ENCODE measurements around the gene SYT8. TPM values are rescaled to one million over a fixed set of nuclear protein-coding genes. Genes with fewer than 3 reads are reported as not detected.

SYT8 gene
- total RNA-seq, 3 donors from 2014 or later (not counting 1 experiment from before 2014, with no cell fraction given) = not detected

DNA sequence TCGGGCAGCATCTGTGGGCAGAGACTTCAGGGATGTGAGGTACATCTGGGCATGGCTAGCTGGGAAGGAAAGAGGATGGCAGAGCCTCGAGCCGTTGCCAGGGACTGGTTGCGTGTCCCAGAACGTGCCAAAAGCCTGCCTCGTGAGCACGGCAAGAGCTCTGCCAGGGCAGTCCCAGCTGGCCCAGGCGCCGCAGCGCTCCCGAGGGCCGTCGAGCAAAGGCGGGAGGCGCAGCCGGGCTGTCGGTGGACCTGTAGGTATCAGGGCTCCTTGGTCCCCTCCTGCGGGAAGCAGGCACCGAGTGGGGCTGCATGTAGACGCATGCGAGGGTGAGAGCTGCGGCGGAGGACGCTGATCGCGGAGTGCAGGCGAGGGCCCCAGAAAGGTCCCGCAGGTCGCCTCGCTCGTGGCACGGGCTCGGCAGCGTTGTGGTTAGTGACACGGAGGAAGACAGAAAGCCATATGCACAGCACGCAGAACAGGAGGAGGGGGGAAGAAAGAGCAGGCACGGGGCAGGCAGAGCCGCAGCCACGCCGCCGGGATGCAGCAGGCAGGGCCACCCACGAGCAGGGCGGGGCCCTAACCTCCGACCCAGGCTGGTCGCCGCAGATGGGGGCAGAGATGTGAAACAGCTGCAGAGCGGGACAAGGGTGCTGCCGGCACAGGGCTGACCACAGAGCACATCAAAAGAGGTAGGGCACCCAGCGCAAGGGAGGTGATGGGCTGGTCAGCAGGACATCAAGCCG is 36.1 kb downstream of the SYT8 start:
- intact Hi-C loops (cut with micrococcal nuclease) = loop anchor here (2.0 kb wide), 1 partner anchor 18 kb away; the partner anchor contains the start of gene LSP1
- peaks cover 10% of the 10 kb centered on the region for H3K36me3 ChIP-seq (ENCODE audit: control insufficient read depth, insufficient read depth, low read length)
- Mint-ChIP-seq H3K4me1 (peaks cover 48 to 71% of the 10 kb centered on the region in 2 donors), H3K9me3 (no peaks in the 10 kb centered on the region), H3K36me3 (no peaks in the 10 kb centered on the region), H3K27ac (peak overlapping the region; percentile 82 to 88), H3K27me3 (ENCODE audit: low read depth in 2 of 2) (no peaks in the 10 kb centered on the region), H3K4me3 (peak overlapping the region; percentile 93)
- H3K4me1 ChIP-seq (ENCODE audit: control insufficient read depth, insufficient read depth, low read length) = peaks cover 94% of the 10 kb centered on the region
- no peaks in the 10 kb centered on the region for H3K9me3 ChIP-seq (ENCODE audit: control insufficient read depth, insufficient read depth, low read length)
- peak overlapping the region; percentile 48 for H3K27ac ChIP-seq (ENCODE audit: low read length)
- 44% methylated on average over 50 of the region's 50 CpGs for WGBS (ENCODE audit: insufficient coverage)
- TF ChIP-seq, protein P1, sequence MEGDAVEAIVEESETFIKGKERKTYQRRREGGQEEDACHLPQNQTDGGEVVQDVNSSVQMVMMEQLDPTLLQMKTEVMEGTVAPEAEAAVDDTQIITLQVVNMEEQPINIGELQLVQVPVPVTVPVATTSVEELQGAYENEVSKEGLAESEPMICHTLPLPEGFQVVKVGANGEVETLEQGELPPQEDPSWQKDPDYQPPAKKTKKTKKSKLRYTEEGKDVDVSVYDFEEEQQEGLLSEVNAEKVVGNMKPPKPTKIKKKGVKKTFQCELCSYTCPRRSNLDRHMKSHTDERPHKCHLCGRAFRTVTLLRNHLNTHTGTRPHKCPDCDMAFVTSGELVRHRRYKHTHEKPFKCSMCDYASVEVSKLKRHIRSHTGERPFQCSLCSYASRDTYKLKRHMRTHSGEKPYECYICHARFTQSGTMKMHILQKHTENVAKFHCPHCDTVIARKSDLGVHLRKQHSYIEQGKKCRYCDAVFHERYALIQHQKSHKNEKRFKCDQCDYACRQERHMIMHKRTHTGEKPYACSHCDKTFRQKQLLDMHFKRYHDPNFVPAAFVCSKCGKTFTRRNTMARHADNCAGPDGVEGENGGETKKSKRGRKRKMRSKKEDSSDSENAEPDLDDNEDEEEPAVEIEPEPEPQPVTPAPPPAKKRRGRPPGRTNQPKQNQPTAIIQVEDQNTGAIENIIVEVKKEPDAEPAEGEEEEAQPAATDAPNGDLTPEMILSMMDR (IDR thresholded peaks at IDR 0.05) = no peak
- H3K4me3 ChIP-seq (ENCODE audit: low read length) = peak overlapping the region; percentile 13
- no peaks in the 10 kb centered on the region for H3K27me3 ChIP-seq (ENCODE audit: control insufficient read depth, insufficient read depth, low read length)
- DNase-seq (peak in 1 of 2 donors; percentile 80), ATAC-seq (peak; percentile 68 to 76 (median 74))

DNA sequence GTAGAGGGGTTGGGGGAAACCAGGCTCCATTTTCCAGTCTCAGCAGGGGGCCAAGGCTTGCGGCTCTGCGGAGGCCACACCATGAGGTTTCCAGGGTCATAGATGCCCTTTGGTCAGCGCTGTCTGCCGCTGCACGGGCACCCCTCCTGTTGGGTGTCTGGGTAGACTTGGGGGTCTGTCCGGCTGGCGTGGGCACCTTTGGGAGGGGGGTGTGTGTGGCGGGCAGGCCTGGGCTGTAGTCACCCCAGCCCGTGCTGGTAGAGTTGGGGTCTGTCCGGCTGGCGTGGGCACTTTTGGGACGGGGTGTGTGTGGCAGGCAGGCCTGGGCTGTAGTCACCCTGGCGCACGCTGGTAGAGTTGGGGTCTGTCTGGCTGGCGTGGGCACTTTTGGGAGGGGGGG is 36.7 kb downstream of the SYT8 start:
- WGBS (ENCODE audit: insufficient coverage) = 90% methylated on average over 15 of the region's 15 CpGs
- Mint-ChIP-seq H3K9me3 (no peaks in the 10 kb centered on the region), H3K4me1 (peaks cover 48 to 77% of the 10 kb centered on the region in 2 donors), H3K4me3 (peak overlapping the region; percentile 93), H3K27me3 (ENCODE audit: low read depth in 2 of 2) (no peaks in the 10 kb centered on the region), H3K36me3 (no peaks in the 10 kb centered on the region), H3K27ac (peak overlapping the region; percentile 82 to 88)
- Histone ChIP-seq H3K9me3 (ENCODE audit: control insufficient read depth, insufficient read depth, low read length) (no peaks in the 10 kb centered on the region), H3K36me3 (ENCODE audit: control insufficient read depth, insufficient read depth, low read length) (peaks cover 12% of the 10 kb centered on the region), H3K27ac (ENCODE audit: low read length) (peak overlapping the region; percentile 48), H3K4me3 (ENCODE audit: low read length) (no peak overlapping the region), H3K4me1 (ENCODE audit: control insufficient read depth, insufficient read depth, low read length) (peaks cover 95% of the 10 kb centered on the region), H3K27me3 (ENCODE audit: control insufficient read depth, insufficient read depth, low read length) (no peaks in the 10 kb centered on the region)
- ATAC-seq (no peak), DNase-seq (no peak)
- TF ChIP-seq, protein P1 (IDR thresholded peaks at IDR 0.05) = no peak
- intact Hi-C loops (cut with micrococcal nuclease) = loop anchor here (2.0 kb wide), 1 partner anchor 19 kb away; the partner anchor contains the start of gene LSP1

DNA sequence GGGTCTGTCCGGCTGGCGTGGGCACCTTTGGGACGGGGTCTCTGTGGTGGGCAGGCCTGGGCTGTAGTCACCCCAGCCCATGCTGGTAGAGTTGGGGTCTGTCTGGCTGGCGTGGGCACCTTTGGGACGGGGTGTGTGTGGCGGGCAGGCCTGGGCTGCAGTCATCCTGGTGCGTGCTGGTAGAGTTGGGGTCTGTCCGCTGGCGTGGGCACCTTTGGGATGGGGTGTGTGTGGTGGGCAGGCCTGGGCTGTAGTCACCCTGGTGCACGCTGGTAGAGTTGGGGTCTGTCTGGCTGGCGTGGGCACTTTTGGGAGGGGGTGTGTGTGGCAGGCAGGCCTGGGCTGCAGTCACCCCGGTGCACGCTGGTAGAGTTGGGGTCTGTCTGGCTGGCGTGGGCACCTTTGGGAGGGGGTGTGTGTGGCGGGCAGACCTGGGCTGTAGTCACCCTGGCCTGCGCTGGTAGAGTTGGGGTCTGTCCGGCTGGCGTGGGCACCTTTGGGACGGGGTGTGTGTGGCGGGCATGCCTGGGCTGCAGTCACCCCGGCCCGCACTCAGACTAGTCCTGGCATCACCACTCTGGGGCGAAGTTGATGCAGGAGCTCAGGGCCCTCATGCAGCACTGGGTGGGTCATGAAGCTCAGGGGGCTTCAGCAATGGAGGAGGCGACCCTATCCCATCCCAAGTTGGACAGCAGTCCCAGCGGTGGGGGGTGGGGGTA is 37.6 kb downstream of the SYT8 start:
- Histone ChIP-seq H3K27me3 (ENCODE audit: control insufficient read depth, insufficient read depth, low read length) (no peaks in the 10 kb centered on the region), H3K27ac (ENCODE audit: low read length) (no peak overlapping the region), H3K9me3 (ENCODE audit: control insufficient read depth, insufficient read depth, low read length) (no peaks in the 10 kb centered on the region), H3K4me3 (ENCODE audit: low read length) (no peak overlapping the region), H3K36me3 (ENCODE audit: control insufficient read depth, insufficient read depth, low read length) (peaks cover 9% of the 10 kb centered on the region), H3K4me1 (ENCODE audit: control insufficient read depth, insufficient read depth, low read length) (peaks cover 94% of the 10 kb centered on the region)
- intact Hi-C loops (cut with micrococcal nuclease) = no loop called here
- H3K27me3 Mint-ChIP-seq (ENCODE audit: low read depth in 2 of 2) = no peaks in the 10 kb centered on the region
- ATAC-seq = no peak
- H3K36me3 Mint-ChIP-seq = no peaks in the 10 kb centered on the region
- H3K4me3 Mint-ChIP-seq = peak overlapping the region; percentile 93
- DNase-seq = no peak
- TF ChIP-seq, protein P1 (IDR thresholded peaks at IDR 0.05) = no peak
- H3K4me1 Mint-ChIP-seq = peaks cover 50 to 80% of the 10 kb centered on the region in 2 donors
- peak overlapping the region; percentile 82 to 88 for H3K27ac Mint-ChIP-seq
- no peaks in the 10 kb centered on the region for H3K9me3 Mint-ChIP-seq
- 86% methylated on average over 24 of the region's 25 CpGs for WGBS (ENCODE audit: insufficient coverage)

Measured in natural killer cell (primary cell).